ENCODE measurements around the gene LIMK2.

LIMK2 gene

GRCh38 chr22:31211482-31211861, 626 bp upstream of the LIMK2 start:
- no peaks in the 10 kb centered on the region for H3K4me1 ChIP-seq
- H3K36me3 ChIP-seq: no peaks in the 10 kb centered on the region
- DNase-seq: no peak
- H3K4me3 ChIP-seq (ENCODE audit: low read depth, low read length): peak overlapping the region; percentile 89
- H3K27me3 ChIP-seq: no peaks in the 10 kb centered on the region
- no peaks in the 10 kb centered on the region for H3K9me3 ChIP-seq
- TF ChIP-seq, protein P1, sequence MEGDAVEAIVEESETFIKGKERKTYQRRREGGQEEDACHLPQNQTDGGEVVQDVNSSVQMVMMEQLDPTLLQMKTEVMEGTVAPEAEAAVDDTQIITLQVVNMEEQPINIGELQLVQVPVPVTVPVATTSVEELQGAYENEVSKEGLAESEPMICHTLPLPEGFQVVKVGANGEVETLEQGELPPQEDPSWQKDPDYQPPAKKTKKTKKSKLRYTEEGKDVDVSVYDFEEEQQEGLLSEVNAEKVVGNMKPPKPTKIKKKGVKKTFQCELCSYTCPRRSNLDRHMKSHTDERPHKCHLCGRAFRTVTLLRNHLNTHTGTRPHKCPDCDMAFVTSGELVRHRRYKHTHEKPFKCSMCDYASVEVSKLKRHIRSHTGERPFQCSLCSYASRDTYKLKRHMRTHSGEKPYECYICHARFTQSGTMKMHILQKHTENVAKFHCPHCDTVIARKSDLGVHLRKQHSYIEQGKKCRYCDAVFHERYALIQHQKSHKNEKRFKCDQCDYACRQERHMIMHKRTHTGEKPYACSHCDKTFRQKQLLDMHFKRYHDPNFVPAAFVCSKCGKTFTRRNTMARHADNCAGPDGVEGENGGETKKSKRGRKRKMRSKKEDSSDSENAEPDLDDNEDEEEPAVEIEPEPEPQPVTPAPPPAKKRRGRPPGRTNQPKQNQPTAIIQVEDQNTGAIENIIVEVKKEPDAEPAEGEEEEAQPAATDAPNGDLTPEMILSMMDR (IDR thresholded peaks at IDR 0.05; ENCODE audit: low read depth, low read length): no peak

DNA sequence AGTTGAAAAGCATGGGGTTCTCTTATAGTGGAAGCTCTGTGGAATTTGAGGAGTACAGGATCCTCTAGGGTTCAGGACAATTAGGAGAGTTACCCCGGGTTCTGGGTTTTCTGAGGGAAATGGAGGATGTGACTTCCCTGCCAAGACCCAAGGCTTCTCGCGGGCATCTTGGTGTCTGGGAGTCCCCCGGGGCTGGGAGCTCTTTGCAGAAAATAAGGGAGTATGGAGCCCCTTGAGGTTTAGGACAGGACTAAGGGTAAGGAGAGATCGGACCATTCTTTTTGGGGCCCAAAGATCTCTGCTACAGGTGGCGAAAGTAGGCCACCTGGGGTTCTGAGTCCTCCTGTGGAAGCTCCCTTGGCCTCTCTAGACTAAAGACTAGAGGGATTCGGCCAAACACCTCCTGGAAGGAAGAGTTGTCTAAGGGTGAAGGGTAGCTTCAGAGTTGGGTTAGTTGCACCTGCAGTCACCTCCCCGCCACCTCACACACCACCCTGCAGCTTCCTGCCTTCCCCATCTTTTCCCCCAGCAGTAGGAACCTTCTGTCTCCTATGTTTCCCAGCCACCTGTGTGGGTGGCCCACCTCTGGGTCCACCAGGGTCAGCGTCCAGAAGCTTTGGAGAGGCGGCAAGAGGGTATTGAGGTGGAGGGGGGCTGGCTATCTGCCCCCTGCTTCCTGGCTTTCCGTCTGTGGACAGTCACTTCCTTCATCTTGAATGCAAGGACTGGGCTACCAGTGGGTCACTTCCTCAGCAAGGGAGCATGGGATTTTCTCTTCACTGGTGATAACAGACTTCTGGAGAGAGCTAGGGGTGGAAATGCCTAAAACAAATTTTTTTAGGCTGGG, 908 bp downstream of the LIMK2 start:
- Histone ChIP-seq H3K36me3 (no peaks in the 10 kb centered on the region), H3K4me3 (ENCODE audit: low read depth, low read length) (peak overlapping the region; percentile 89), H3K27me3 (no peaks in the 10 kb centered on the region), H3K4me1 (peaks cover 7% of the 10 kb centered on the region; the same call in 1 of the 2 replicates), H3K9me3 (no peaks in the 10 kb centered on the region)
- TF ChIP-seq, protein P1 (IDR thresholded peaks at IDR 0.05; ENCODE audit: low read depth, low read length): no peak
- no peak for DNase-seq

- no peaks in the 10 kb centered on the region for H3K36me3 ChIP-seq
- no peaks in the 10 kb centered on the region for H3K9me3 ChIP-seq
- H3K4me3 ChIP-seq (ENCODE audit: low read depth, low read length): no peak overlapping the region
- no peak for DNase-seq
- peaks cover 7% of the 10 kb centered on the region; the same call in 1 of the 2 replicates for H3K4me1 ChIP-seq
- H3K27me3 ChIP-seq: no peaks in the 10 kb centered on the region
- TF ChIP-seq, protein P1 (IDR thresholded peaks at IDR 0.05; ENCODE audit: low read depth, low read length): no peak
Observed at GRCh38 chr22:31215018-31215535, 3.0 kb downstream of the LIMK2 start.

GRCh38 chr22:31218565-31219262, 6.6 kb downstream of the LIMK2 start:
- H3K36me3 ChIP-seq: no peaks in the 10 kb centered on the region
- no peak for DNase-seq
- H3K27me3 ChIP-seq: no peaks in the 10 kb centered on the region
- peaks cover 10% of the 10 kb centered on the region for H3K4me1 ChIP-seq
- TF ChIP-seq, protein P1 (IDR thresholded peaks at IDR 0.05; ENCODE audit: low read depth, low read length): no peak
- H3K9me3 ChIP-seq: no peaks in the 10 kb centered on the region
- H3K4me3 ChIP-seq (ENCODE audit: low read depth, low read length): no peak overlapping the region

- Histone ChIP-seq H3K4me3 (ENCODE audit: low read depth, low read length) (no peak overlapping the region), H3K9me3 (no peaks in the 10 kb centered on the region), H3K4me1 (peaks cover 10% of the 10 kb centered on the region), H3K27me3 (no peaks in the 10 kb centered on the region), H3K36me3 (no peaks in the 10 kb centered on the region)
- DNase-seq: no peak
- TF ChIP-seq, protein P1 (IDR thresholded peaks at IDR 0.05; ENCODE audit: low read depth, low read length): no peak
Observed at GRCh38 chr22:31221084-31221483, 9.0 kb downstream of the LIMK2 start.
